HCT116 (cell line): ENCODE measurements around the gene MBOAT7.
"Not testable (repeated sequence)": the region's sequence is repeated elsewhere in the genome, so short reads cannot be mapped to it uniquely, and the experiment has no call there.

Experiments used
- EGR1 ChIP-seq: IDR thresholded peaks from 2 replicates; pipeline ENCODE4 v1.6.1; 2012; ENCODE audit warnings: low read depth
- EZH2 ChIP-seq: fragments of 200-600 bp; sonication (generic); IDR thresholded peaks from 2 replicates; pipeline ENCODE4 v1.6.1; 2017; ENCODE audit warnings: antibody characterized with exemption, mixed run types
- FOSL1 ChIP-seq: IDR thresholded peaks from 2 replicates; pipeline ENCODE4 v1.6.1; 2012; ENCODE audit warnings: low read depth
- MAX ChIP-seq: IDR thresholded peaks from 2 replicates; pipeline ENCODE4 v1.6.1; 2012
- POLR2A ChIP-seq: IDR thresholded peaks from 2 replicates; pipeline ENCODE4 v1.7.0; 2011; ENCODE audit warnings: borderline replicate concordance; ENCODE audit not compliant: insufficient read depth, insufficient read length; ENCODE audit errors: extremely low read depth
- RAD21 ChIP-seq: IDR thresholded peaks from 2 replicates; pipeline ENCODE4 v1.6.1; 2012; ENCODE audit warnings: low read depth, mild to moderate bottlenecking
- REST ChIP-seq: IDR thresholded peaks from 2 replicates; pipeline ENCODE4 v1.6.1; 2012; ENCODE audit warnings: low read depth
- SIN3A ChIP-seq: IDR thresholded peaks from 2 replicates; pipeline ENCODE4 v1.6.1; 2012; ENCODE audit warnings: low read depth
- TF ChIP-seq, protein P1 (sequence below), 3 experiments: fragments of 200-600 bp in 1 of 3; sonication (generic) in 1 of 3; IDR thresholded peaks in 2 of 3; conservative IDR thresholded peaks in 1 of 3; 2 replicates each; pipeline ENCODE4 v1.5.1; 2012 to 2017; ENCODE audit warnings: low read depth in 2 of 3, low read length in 2 of 3, antibody characterized with exemption in 1 of 3, borderline replicate concordance in 1 of 3, control low read depth in 1 of 3, mild to moderate bottlenecking in 1 of 3, mixed read lengths in 1 of 3, mixed run types in 1 of 3, moderate library complexity in 1 of 3; ENCODE audit not compliant: insufficient read depth in 1 of 3

DNA sequence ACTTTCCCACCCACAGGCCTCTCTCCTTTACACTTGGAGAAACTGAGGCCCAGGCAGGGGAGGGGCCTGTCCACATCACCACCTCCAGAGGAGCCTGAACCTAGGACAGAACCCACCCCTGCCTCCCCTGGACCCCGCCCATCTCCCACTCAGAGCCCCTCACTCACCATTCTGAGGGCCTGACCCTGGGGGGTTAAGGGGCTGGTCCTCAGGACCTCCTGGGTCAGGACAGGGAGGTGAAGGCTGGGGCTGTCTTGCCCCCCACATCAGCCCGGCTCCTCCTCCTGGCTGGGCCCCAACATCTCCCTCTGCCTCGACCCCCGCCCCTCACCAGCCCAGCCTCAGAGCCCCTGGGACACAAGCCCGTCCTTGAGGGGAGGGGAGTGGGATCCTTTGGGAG, 30.3 kb upstream of the MBOAT7 start:
- not testable (repeated sequence) for TF ChIP-seq EZH2, POLR2A, EGR1, RAD21, REST, MAX, SIN3A, FOSL1
- TF ChIP-seq, protein P1, sequence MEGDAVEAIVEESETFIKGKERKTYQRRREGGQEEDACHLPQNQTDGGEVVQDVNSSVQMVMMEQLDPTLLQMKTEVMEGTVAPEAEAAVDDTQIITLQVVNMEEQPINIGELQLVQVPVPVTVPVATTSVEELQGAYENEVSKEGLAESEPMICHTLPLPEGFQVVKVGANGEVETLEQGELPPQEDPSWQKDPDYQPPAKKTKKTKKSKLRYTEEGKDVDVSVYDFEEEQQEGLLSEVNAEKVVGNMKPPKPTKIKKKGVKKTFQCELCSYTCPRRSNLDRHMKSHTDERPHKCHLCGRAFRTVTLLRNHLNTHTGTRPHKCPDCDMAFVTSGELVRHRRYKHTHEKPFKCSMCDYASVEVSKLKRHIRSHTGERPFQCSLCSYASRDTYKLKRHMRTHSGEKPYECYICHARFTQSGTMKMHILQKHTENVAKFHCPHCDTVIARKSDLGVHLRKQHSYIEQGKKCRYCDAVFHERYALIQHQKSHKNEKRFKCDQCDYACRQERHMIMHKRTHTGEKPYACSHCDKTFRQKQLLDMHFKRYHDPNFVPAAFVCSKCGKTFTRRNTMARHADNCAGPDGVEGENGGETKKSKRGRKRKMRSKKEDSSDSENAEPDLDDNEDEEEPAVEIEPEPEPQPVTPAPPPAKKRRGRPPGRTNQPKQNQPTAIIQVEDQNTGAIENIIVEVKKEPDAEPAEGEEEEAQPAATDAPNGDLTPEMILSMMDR (IDR thresholded peaks at IDR 0.05 in 2 of 3, conservative IDR thresholded peaks at IDR 0.05 in 1 of 3; ENCODE audit: borderline replicate concordance in 1 of 3, insufficient read depth in 1 of 3, low read depth in 2 of 3, low read length in 2 of 3): not testable (repeated sequence)
